Aorta (tissue), 5 donors: ENCODE data around the gene DPYSL4. TPM values are rescaled to one million over a fixed set of nuclear protein-coding genes. Genes with fewer than 3 reads are reported as not detected.

ENCODE experiments used
- ATAC-seq: fragments of 200-7000 bp; cut with Tn5 transposase; one replicate; pipeline ENCODE4 v1.9.1; 2022; ENCODE audit warnings: moderate library complexity; ENCODE audit not compliant: low FRiP score
- DNase-seq, 2 donors: peaks; one replicate each; pipeline ENCODE4 v3.0.0-alpha.2; 2020
- H3K27ac ChIP-seq, 2 donors: one replicate each; pipeline ENCODE4 v1.5.1; 2013; ENCODE audit warnings: low read length in 2 of 2, mild to moderate bottlenecking in 2 of 2, moderate library complexity in 2 of 2, control low read depth in 1 of 2, inconsistent platforms in 1 of 2, low read depth in 1 of 2
- H3K27me3 ChIP-seq, 2 donors: one replicate each; pipeline ENCODE4 v1.6.1; 2013; ENCODE audit warnings: control low read depth in 1 of 2, low read length in 1 of 2, mild to moderate bottlenecking in 1 of 2, moderate library complexity in 1 of 2; ENCODE audit not compliant: insufficient read depth in 2 of 2, control insufficient read depth in 1 of 2
- H3K36me3 ChIP-seq, 2 donors: one replicate each; pipeline ENCODE4 v1.6.1; 2013; ENCODE audit warnings: control low read depth in 1 of 2, low read length in 1 of 2, mild to moderate bottlenecking in 1 of 2; ENCODE audit not compliant: insufficient read depth in 2 of 2, control insufficient read depth in 1 of 2
- H3K4me1 ChIP-seq, 2 donors: one replicate each; pipeline ENCODE4 v1.6.1; 2013; ENCODE audit warnings: low read length in 2 of 2, control low read depth in 1 of 2, mild to moderate bottlenecking in 1 of 2, moderate library complexity in 1 of 2; ENCODE audit not compliant: insufficient read depth in 2 of 2, control insufficient read depth in 1 of 2
- H3K4me3 ChIP-seq, 2 donors: one replicate each; pipeline ENCODE4 v1.5.1; 2013; ENCODE audit warnings: low read length in 2 of 2, control low read depth in 1 of 2, mild to moderate bottlenecking in 1 of 2
- H3K9me3 ChIP-seq: one replicate; pipeline ENCODE4 v1.6.1; 2013; ENCODE audit warnings: mild to moderate bottlenecking, low read length; ENCODE audit not compliant: control insufficient read depth
- WGBS, 2 donors: extraction: QIAGEN DNeasy Blood & Tissue Kit; methylation state at CpG; one replicate each; pipeline ENCODE4 v1.1.7; 2013; 5-methylcytosine and 5-hydroxymethylcytosine counted together
- intact Hi-C, 2 donors: fragments of 100-400 bp; cut with DNase I; formaldehyde crosslinking; loops; one replicate each; pipeline versions ENCODE4 v1.14.2 to v1.15.0; 2022
- long read RNA-seq, 2 donors: library from polyadenylated mRNA; unstranded; transcript quantifications; one replicate each; pipeline ENCODE4 v2.0.0, GENCODE V29; 2020 to 2021
- polyA plus RNA-seq, 2 donors: library from polyadenylated mRNA; stranded (reverse); fragments of 200-250 nt; gene quantifications; one replicate each; pipeline ENCODE4 v1.2.3, GENCODE V29; 2013
- total RNA-seq, 2 donors: library from RNA; stranded (reverse); fragmentation: NEBNext Ultra II Directional; extraction: Animal tissue kit (Norgen Biotek cat#: 25700); gene quantifications; one replicate each; pipeline ENCODE4 v1.2.1, GENCODE V29; 2021
- donor health status: healthy with polysubstance abuse.
- donor health status: Bipolar disorder and iron deficiency.
- donor health status: DM: no; HTN: no; CAD: no.
- donor health status: DM: no; HTN: no; CAD: no.
- donor health status: DM: yes; HTN: yes; CAD: no.

DPYSL4 gene
- total RNA-seq (1 to 10 TPM in 1 of 2 donors, under 1 TPM in 1; 0.84 to 1.4 TPM), polyA plus RNA-seq (under 1 TPM in 1 of 2 donors, not detected in 1; 0.95 TPM)
- long read RNA-seq, donor 1, partial matches to known transcripts, result 1 of 3 reads
- long read RNA-seq, donor 1, other reads (novel, unspliced or antisense), result 1 of 3 reads
- long read RNA-seq, donor 2, result 0 reads

DNA sequence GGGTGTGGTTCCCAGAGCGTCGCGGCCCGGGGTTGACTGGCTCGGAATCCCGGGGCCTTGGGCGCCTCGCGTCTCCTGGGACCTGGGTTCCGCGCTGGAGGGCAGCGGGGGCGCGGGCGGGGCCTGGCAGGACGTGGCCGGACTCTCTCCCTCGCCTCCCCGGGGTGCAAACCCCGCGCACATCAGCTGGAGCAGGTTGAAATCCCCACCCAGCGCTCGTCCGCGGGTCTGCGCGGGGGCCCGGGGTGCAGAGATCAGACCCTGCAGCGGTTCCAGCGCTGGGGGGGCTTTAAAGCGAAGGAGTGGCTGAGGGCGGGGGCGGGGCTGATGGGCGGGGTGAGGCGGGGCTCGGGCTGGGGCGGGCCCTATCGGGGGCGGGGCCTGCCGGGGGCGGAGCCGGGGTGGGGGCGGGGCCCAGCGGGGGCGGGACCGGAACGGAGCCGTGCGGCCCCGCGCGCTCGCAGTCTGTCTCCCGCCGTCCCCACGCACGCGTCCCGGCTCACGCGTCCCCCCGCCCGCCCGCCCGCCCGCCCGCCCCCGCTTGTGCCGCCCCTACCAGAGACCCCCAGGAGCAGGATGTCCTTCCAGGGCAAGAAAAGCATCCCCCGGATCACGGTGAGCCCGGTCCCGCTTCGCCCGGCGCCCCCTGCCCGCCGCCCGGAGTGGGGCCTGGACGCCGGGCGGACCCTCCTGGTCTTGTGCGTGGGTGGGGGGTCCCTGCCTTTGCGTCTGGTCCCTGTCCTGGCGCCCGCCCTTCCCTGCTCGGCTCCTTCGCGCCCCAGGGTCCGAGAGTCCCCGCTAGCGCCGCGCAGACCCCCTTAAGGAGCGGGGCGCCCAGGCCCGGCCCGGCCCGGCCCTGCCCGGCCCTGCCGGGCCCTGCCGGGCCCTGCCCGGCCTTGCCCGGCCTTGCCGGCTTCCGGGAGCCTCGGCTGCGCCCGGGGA lies at the start of gene DPYSL4:
DPYSL4 (plus strand) TSS at position 461 of the 942 bp plus-strand sequence; CDS start at position 577, 116 bp downstream.
- Histone ChIP-seq H3K36me3 (no peaks in the 10 kb centered on the region), H3K4me1 (no peaks in the 10 kb centered on the region), H3K27ac (no peak within 1 kb of the TSS), H3K27me3 (no peaks in the 10 kb centered on the region), H3K9me3 (no peaks in the 10 kb centered on the region), H3K4me3 (peak within 1 kb of the TSS in 1 of 2 donors; percentile 48)
- WGBS, 2 donors, result 1 to 2% methylated on average over 45 to 106 of the region's 109 CpGs
- no peak for DNase-seq
- no peak for ATAC-seq
- intact Hi-C loops, result no loop called here

DNA sequence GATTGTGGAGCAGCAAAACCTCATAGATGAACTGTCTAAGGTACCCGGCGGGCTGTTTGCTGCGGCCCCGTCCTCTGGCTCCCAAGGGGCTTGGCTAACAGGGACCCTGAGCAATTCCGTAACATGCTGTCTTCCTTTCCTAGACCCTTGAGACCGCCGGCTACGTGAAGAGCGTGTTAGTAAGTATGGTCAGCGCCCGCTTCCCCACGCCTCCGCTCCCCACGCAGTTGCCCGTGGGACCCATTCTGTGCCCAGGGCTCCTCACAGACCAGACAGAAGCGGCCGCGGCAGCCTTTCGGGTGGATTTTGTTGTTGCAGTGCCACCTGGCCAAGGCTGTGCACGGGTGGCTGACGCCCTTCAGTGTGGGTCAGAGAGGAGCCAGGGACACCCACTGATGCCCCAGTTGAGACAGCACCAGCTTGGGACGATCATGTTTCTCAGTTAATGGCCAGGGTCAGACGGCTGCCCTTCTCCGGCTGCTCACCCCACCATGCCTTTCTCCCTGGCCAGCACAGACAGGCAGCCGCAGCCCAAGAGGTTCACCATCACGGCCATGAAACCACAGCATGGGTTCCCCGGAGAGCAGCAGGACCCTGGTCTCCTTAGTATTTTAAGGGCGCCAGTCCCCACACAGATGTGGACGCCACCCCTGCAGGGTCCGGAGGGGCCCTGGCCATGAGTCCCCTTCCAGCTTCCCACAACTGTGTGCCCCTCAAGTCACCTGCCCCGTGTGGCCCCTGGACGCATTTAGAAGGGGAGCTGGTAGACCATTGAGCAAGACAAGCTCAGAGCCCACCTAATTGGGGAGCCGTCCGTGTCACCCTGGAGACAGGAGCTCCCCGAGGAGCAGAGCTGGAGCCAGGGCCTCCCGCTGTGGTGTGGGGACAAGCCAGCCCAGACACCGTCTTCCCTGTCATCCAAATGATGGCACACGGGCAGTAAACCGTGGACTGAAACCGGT lies 49.4 kb upstream of the DPYSL4 start:
- WGBS, 2 donors, result 90 to 91% methylated on average over 40 of the region's 40 CpGs
- Histone ChIP-seq H3K27ac (no peak overlapping the region), H3K4me3 (no peak overlapping the region), H3K36me3 (no peaks in the 10 kb centered on the region), H3K4me1 (no peaks in the 10 kb centered on the region), H3K27me3 (no peaks in the 10 kb centered on the region), H3K9me3 (no peaks in the 10 kb centered on the region)
- DNase-seq (peak; percentile 43 to 70), ATAC-seq (no peak)
- intact Hi-C loops, result no loop called here

DNA sequence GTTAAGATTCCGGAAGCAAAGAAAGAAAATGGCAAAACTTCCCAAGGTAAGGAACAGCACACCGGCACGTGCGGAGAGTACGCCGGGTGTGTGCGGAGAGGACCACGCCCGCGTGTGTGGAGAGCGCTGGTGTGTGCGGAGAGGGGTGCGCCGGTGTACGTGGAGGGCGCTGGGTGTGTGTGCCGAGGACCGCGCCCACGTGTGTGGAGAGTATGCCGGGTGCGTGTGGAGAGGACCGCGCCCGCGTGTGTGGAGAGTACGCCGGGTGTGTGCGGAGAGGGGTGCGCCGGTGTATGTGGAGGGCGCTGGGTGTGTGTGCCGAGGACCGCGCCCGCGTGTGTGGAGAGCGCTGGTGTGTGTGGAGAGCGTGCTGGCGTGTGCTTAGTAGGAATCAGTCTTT lies 48.6 kb upstream of the DPYSL4 start:
- Histone ChIP-seq H3K4me1 (no peaks in the 10 kb centered on the region), H3K27ac (no peak overlapping the region), H3K9me3 (no peaks in the 10 kb centered on the region), H3K36me3 (no peaks in the 10 kb centered on the region), H3K4me3 (no peak overlapping the region), H3K27me3 (no peaks in the 10 kb centered on the region)
- WGBS, 2 donors, result 93 to 95% methylated on average over 40 of the region's 40 CpGs
- ATAC-seq (no peak), DNase-seq (peak; percentile 28 to 49)
- intact Hi-C loops, result no loop called here

DNA sequence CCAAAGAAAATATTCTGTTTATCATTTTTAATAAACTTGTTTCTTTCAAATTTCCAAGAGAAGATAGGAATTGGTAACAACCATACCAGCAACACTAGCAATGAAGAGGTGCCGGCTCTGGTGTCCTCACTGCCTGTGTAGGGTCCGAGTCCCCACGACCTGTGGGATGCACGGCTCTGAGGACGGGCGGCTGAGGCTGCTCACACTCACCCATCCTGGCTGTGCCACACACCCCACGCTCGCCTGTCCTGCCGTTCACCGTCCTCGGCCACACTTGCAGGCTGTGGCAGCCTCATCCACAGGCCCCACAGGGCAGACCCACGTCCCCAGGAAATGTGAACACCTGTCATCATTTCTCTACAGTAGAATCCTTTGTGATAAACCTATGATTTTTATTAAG lies 48.2 kb upstream of the DPYSL4 start:
- Histone ChIP-seq H3K27ac (no peak overlapping the region), H3K4me3 (no peak overlapping the region), H3K4me1 (no peaks in the 10 kb centered on the region), H3K9me3 (no peaks in the 10 kb centered on the region), H3K27me3 (no peaks in the 10 kb centered on the region), H3K36me3 (no peaks in the 10 kb centered on the region)
- 85 to 86% methylated on average over 12 of the region's 12 CpGs for WGBS, 2 donors
- ATAC-seq, result no peak
- intact Hi-C loops, result no loop called here
- peak; percentile 19 to 37 for DNase-seq

DNA sequence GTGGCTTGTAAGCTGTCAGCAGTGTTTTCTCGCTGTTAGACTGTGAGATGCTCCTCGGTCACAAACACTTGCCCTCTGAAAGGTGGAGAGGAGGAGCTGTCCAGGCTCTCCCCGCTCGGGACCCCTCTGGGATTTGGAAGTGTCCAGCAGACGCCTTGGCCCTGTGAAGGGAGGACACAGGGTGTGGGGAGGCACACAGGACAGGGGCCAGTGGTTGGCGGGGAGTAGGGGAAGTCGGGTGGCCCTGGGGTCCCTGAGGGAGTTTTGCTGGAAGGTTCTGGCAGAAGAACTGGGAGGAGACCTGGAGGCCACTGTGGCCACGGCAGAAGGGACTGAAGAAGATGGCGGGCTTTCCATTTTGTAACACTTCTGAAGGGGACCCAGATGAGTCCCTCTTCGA lies 47.2 kb upstream of the DPYSL4 start:
- Histone ChIP-seq H3K36me3 (no peaks in the 10 kb centered on the region), H3K27ac (no peak overlapping the region), H3K4me1 (no peaks in the 10 kb centered on the region), H3K9me3 (no peaks in the 10 kb centered on the region), H3K4me3 (no peak overlapping the region), H3K27me3 (no peaks in the 10 kb centered on the region)
- 70 to 74% methylated on average over 10 of the region's 10 CpGs for WGBS, 2 donors
- DNase-seq, result peak; percentile 31 to 58
- intact Hi-C loops, result no loop called here
- ATAC-seq, result no peak

DNA sequence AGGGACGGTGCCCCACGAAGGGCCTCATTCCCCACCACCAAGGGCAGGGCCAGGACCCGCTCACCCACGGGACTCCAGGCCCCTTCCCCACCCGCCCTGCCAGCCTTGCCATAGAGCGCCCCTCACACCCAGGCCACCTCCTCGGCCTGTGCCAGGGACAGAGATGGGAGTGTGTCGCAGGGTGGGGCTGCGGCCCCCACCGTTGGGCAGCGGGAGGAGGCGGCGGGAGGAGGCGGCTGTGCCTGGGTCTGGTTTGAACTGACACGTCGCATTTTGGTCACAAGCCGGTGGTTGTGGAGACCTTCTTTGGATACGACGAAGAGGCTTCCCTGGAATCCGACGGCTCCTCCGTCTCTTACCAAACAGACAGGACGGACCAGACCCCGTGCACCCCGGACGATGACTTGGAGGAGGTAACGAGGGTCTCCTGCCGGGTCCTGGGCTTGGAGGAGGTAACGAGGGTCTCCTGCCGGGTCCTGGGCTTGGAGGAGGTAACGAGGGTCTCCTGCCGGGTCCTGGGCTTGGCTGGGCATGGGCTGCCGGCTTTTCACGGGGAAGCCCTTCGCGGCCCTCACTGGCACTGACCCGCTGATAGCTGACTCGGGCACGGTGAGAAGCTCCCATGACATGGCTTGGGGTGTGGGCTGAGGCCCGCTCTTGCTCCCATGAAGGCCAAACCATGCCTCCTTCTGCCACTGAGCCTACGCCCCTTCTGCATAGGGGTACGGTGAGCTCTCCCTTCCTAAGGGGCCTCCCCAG lies 46.4 kb upstream of the DPYSL4 start:
- H3K9me3 ChIP-seq, result no peaks in the 10 kb centered on the region
- DNase-seq, result peak; percentile 36 to 74
- H3K4me3 ChIP-seq, result no peak overlapping the region
- no peaks in the 10 kb centered on the region for H3K27me3 ChIP-seq
- no peak for ATAC-seq
- no peak overlapping the region for H3K27ac ChIP-seq
- WGBS, 2 donors, result 90 to 92% methylated on average over 39 to 42 of the region's 42 CpGs
- no peaks in the 10 kb centered on the region for H3K4me1 ChIP-seq
- intact Hi-C loops, result loop anchor here in 1 of 2 donors (5.0 kb wide), 1 partner anchor 253 kb away; no protein-coding TSS in a partner anchor
- H3K36me3 ChIP-seq, result no peaks in the 10 kb centered on the region

DNA sequence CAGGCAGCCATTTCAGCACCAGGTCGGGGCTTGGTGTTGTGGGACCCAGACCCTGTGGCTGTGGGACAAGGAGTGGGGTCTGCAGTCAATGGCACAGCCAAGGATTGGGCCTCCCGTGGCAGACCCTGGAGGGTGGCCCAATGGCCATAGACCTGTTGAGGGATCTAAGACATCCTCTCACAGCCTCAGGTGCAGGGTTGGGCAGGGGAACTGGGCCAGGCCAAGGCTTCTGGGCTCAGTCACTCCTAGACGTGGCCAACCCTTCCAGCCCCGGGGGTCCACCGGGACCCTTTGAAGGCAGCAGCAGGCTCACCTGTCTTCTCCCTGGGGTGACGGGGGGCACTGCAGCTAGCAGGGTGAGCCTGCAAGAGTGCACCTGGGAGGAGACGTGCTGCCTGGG lies 45.7 kb upstream of the DPYSL4 start:
- DNase-seq (peak; percentile 29 to 48), ATAC-seq (no peak)
- no peak overlapping the region for H3K4me3 ChIP-seq
- H3K9me3 ChIP-seq, result no peaks in the 10 kb centered on the region
- no peaks in the 10 kb centered on the region for H3K36me3 ChIP-seq
- WGBS, 2 donors, result 91 to 93% methylated on average over 7 of the region's 7 CpGs
- intact Hi-C loops, result loop anchor here in 1 of 2 donors (5.0 kb wide), 1 partner anchor 254 kb away; no protein-coding TSS in a partner anchor
- H3K27me3 ChIP-seq, result no peaks in the 10 kb centered on the region
- H3K4me1 ChIP-seq, result no peaks in the 10 kb centered on the region
- H3K27ac ChIP-seq, result no peak overlapping the region
